HepG2 (cell line): ENCODE measurements around the gene ATAD3C. TPM values are rescaled to one million over a fixed set of nuclear protein-coding genes. Genes with fewer than 3 reads are reported as not detected.

Experiments
- ARNT ChIP-seq: fragments of 450-650 bp; IDR thresholded peaks from 2 replicates; pipeline ENCODE4 v1.6.1; 2017
- BORCS8-MEF2B ChIP-seq: sonication (generic); formaldehyde crosslinking; IDR thresholded peaks from 2 replicates; pipeline ENCODE4 v1.8.0; 2022; ENCODE audit warnings: mild to moderate bottlenecking, missing genetic modification reagents
- CBX2 ChIP-seq, 2 experiments: fragments of 200-600 bp in 1 of 2; sonication (generic); formaldehyde crosslinking in 1 of 2; IDR thresholded peaks; 2 replicates each; pipeline versions ENCODE4 v1.7.0 to v1.8.1; 2018 to 2022; ENCODE audit warnings: low read depth in 2 of 2, low read length in 1 of 2, mild to moderate bottlenecking in 1 of 2, missing genetic modification reagents in 1 of 2
- FOXC1 ChIP-seq: sonication (generic); formaldehyde crosslinking; IDR thresholded peaks from 2 replicates; pipeline ENCODE4 v1.8.0; 2022; ENCODE audit warnings: mild to moderate bottlenecking, missing genetic modification reagents, borderline replicate concordance
- GLI4 ChIP-seq: sonication (generic); formaldehyde crosslinking; IDR thresholded peaks from 2 replicates; pipeline ENCODE4 v1.5.1; 2020; ENCODE audit warnings: missing genetic modification reagents, mild to moderate bottlenecking, moderate library complexity, borderline replicate concordance
- HHEX ChIP-seq: IDR thresholded peaks from 2 replicates; pipeline ENCODE4 v1.6.1; 2016; ENCODE audit warnings: control low read depth
- MTF1 ChIP-seq: sonication (generic); formaldehyde crosslinking; IDR thresholded peaks from 2 replicates; pipeline ENCODE4 v1.5.0; 2020; ENCODE audit warnings: missing genetic modification reagents
- NFRKB ChIP-seq: fragments of 450-650 bp; IDR thresholded peaks from 2 replicates; pipeline ENCODE4 v1.6.1; 2017
- SATB2 ChIP-seq: sonication (generic); formaldehyde crosslinking; IDR thresholded peaks from 2 replicates; pipeline ENCODE4 v1.5.0; 2020; ENCODE audit warnings: missing genetic modification reagents
- TAF1 ChIP-seq: sonication (generic); formaldehyde crosslinking; IDR thresholded peaks from 2 replicates; pipeline ENCODE4 v1.4.0; 2020; ENCODE audit warnings: missing genetic modification reagents
- ZC3H13 ChIP-seq: sonication (generic); formaldehyde crosslinking; IDR thresholded peaks from 2 replicates; pipeline ENCODE4 v1.8.1; 2023; ENCODE audit warnings: mild to moderate bottlenecking, missing genetic modification reagents, moderate library complexity
- ZNF256 ChIP-seq: sonication (generic); formaldehyde crosslinking; conservative IDR thresholded peaks from 2 replicates; pipeline ENCODE4 v1.4.0; 2020; ENCODE audit warnings: missing genetic modification reagents
- ZNF468 ChIP-seq: sonication (generic); formaldehyde crosslinking; IDR thresholded peaks from 2 replicates; pipeline ENCODE4 v1.8.0; 2022; ENCODE audit warnings: mild to moderate bottlenecking, moderate library complexity, missing genetic modification reagents
- ZNF691 ChIP-seq: sonication (generic); formaldehyde crosslinking; IDR thresholded peaks from 2 replicates; pipeline ENCODE4 v1.4.0; 2020; ENCODE audit warnings: missing genetic modification reagents, low read depth, mild to moderate bottlenecking, borderline replicate concordance
- ZNF7 ChIP-seq: IDR thresholded peaks from 2 replicates; pipeline ENCODE4 v1.6.1; 2016; ENCODE audit warnings: missing biosample characterization, missing genetic modification reagents
- ZNF83 ChIP-seq: sonication (generic); formaldehyde crosslinking; IDR thresholded peaks from 2 replicates; pipeline ENCODE4 v1.4.0; 2020; ENCODE audit warnings: missing genetic modification reagents, mild to moderate bottlenecking, borderline replicate concordance
- ZSCAN12 ChIP-seq: sonication (generic); formaldehyde crosslinking; IDR thresholded peaks from 2 replicates; pipeline ENCODE4 v1.9.0; 2021; ENCODE audit warnings: mild to moderate bottlenecking, missing genetic modification reagents
- polyA plus RNA-seq, 8 experiments: library from polyadenylated mRNA; depleted of rRNA in 3 of 8; stranded (reverse) in 7 of 8; unstranded in 1 of 8; fragments of >200 nt; fragmentation: Illumina TruSeq in 4 of 8; extraction: Trizol in 4 of 8; gene quantifications; 2 replicates each; pipeline versions ENCODE4 v1.2.1 to v1.2.3, GENCODE V29; 2011 to 2016; ENCODE audit warnings: low read depth in 4 of 8, missing spikeins in 1 of 8, mixed read lengths in 1 of 8; ENCODE audit not compliant: insufficient read depth in 1 of 8
- total RNA-seq, 5 experiments: library from RNA; depleted of rRNA; stranded (reverse); fragments of >200 nt; fragmentation: Illumina TruSeq; extraction: Trizol; gene quantifications; 2 replicates each; pipeline ENCODE4 v1.2.3, GENCODE V29; 2016; ENCODE audit warnings: low read depth in 1 of 5
- TF ChIP-seq, protein P1 (sequence below): sonication (generic); formaldehyde crosslinking; IDR thresholded peaks from 2 replicates; pipeline ENCODE4 v1.4.0; 2020; ENCODE audit warnings: mild to moderate bottlenecking, missing genetic modification reagents, borderline replicate concordance
- TF ChIP-seq, protein P2 (sequence below): IDR thresholded peaks from 2 replicates; pipeline ENCODE4 v1.6.1; 2018; ENCODE audit warnings: missing genetic modification reagents, mild to moderate bottlenecking, missing compliant biosample characterization
- TF ChIP-seq, protein P3 (sequence below): sonication (generic); formaldehyde crosslinking; IDR thresholded peaks from 2 replicates; pipeline ENCODE4 v1.8.1; 2023; ENCODE audit warnings: mild to moderate bottlenecking, missing genetic modification reagents
- TF ChIP-seq, protein P4 (sequence below): sonication (generic); formaldehyde crosslinking; IDR thresholded peaks from 2 replicates; pipeline ENCODE4 v1.4.0; 2020; ENCODE audit warnings: missing genetic modification reagents, borderline replicate concordance

ATAD3C gene
- total and polyA plus RNA-seq, 2 of the 13 experiments (the other 11 are each of a cell fraction or from before 2014, with no cell fraction given), result 2.4 to 3.2 TPM

DNA sequence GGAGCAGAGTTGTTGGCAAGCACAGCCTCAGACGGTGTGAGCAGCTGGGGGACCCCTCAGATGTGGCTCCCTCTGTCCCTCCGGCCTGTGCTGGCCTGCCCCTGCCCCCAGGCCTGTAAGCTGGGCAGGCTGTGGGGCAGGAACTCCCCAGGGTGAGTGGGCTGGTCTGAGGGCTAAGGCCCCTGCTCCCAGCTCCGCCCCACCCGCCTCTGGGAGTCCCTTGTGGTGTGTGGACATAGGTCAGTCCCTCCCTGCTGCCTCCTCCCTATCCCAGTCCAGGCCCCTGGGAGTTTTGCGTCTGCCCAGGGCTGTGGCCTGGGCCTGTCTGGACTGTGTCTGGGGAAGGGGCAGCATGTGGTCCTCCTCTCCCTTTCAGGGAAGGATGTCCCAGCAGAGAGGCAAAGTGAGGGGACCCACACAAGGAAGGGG is 17.6 kb upstream of the ATAD3C start (continued):
- TF ChIP-seq NFRKB (no peak), ZSCAN12 (CRISPR knock-in tag) (no peak), MTF1 (CRISPR knock-in tag) (no peak), SATB2 (CRISPR knock-in tag) (0 out of 2 replicates have a peak, but pooled peaks have one; percentile 33), HHEX (CRISPR knock-in tag) (no peak), ARNT (no peak), FOXC1 (CRISPR knock-in tag) (no peak), CBX2 (IDR thresholded peaks at IDR 0.05; ENCODE audit: low read depth, low read length) (no peak), CBX2 (CRISPR knock-in tag; IDR thresholded peaks at IDR 0.05; ENCODE audit: low read depth) (no peak), ZC3H13 (peak; percentile 88), GLI4 (peak; percentile 75; the same call in 1 of the 2 replicates), TAF1 (peak; percentile 90), BORCS8-MEF2B (peak; percentile 64), ZNF691 (CRISPR knock-in tag) (no peak), ZNF256 (no peak), ZNF7 (CRISPR knock-in tag) (no peak), ZNF83 (CRISPR knock-in tag) (no peak; the same call in 1 of the 2 replicates), ZNF468 (no peak)
- TF ChIP-seq, protein P1, sequence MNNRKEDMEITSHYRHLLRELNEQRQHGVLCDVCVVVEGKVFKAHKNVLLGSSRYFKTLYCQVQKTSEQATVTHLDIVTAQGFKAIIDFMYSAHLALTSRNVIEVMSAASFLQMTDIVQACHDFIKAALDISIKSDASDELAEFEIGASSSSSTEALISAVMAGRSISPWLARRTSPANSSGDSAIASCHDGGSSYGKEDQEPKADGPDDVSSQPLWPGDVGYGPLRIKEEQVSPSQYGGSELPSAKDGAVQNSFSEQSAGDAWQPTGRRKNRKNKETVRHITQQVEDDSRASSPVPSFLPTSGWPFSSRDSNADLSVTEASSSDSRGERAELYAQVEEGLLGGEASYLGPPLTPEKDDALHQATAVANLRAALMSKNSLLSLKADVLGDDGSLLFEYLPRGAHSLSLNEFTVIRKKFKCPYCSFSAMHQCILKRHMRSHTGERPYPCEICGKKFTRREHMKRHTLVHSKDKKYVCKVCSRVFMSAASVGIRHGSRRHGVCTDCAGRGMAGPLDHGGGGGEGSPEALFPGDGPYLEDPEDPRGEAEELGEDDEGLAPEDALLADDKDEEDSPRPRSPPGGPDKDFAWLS (CRISPR knock-in tag), result no peak
- TF ChIP-seq, protein P2, sequence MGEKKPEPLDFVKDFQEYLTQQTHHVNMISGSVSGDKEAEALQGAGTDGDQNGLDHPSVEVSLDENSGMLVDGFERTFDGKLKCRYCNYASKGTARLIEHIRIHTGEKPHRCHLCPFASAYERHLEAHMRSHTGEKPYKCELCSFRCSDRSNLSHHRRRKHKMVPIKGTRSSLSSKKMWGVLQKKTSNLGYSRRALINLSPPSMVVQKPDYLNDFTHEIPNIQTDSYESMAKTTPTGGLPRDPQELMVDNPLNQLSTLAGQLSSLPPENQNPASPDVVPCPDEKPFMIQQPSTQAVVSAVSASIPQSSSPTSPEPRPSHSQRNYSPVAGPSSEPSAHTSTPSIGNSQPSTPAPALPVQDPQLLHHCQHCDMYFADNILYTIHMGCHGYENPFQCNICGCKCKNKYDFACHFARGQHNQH (CRISPR knock-in tag), result peak; percentile 61; the same call in 1 of the 2 replicates
- TF ChIP-seq, protein P3, sequence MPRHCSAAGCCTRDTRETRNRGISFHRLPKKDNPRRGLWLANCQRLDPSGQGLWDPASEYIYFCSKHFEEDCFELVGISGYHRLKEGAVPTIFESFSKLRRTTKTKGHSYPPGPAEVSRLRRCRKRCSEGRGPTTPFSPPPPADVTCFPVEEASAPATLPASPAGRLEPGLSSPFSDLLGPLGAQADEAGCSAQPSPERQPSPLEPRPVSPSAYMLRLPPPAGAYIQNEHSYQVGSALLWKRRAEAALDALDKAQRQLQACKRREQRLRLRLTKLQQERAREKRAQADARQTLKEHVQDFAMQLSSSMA (CRISPR knock-in tag), result no peak; the same call in 1 of the 2 replicates
- TF ChIP-seq, protein P4, sequence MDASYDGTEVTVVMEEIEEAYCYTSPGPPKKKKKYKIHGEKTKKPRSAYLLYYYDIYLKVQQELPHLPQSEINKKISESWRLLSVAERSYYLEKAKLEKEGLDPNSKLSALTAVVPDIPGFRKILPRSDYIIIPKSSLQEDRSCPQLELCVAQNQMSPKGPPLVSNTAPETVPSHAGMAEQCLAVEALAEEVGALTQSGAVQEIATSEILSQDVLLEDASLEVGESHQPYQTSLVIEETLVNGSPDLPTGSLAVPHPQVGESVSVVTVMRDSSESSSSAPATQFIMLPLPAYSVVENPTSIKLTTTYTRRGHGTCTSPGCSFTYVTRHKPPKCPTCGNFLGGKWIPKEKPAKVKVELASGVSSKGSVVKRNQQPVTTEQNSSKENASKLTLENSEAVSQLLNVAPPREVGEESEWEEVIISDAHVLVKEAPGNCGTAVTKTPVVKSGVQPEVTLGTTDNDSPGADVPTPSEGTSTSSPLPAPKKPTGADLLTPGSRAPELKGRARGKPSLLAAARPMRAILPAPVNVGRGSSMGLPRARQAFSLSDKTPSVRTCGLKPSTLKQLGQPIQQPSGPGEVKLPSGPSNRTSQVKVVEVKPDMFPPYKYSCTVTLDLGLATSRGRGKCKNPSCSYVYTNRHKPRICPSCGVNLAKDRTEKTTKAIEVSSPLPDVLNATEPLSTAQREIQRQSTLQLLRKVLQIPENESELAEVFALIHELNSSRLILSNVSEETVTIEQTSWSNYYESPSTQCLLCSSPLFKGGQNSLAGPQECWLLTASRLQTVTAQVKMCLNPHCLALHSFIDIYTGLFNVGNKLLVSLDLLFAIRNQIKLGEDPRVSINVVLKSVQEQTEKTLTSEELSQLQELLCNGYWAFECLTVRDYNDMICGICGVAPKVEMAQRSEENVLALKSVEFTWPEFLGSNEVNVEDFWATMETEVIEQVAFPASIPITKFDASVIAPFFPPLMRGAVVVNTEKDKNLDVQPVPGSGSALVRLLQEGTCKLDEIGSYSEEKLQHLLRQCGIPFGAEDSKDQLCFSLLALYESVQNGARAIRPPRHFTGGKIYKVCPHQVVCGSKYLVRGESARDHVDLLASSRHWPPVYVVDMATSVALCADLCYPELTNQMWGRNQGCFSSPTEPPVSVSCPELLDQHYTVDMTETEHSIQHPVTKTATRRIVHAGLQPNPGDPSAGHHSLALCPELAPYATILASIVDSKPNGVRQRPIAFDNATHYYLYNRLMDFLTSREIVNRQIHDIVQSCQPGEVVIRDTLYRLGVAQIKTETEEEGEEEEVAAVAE, result peak; percentile 48; the same call in 1 of the 2 replicates
